IMR-90 (cell line): Measurements from ENCODE around the gene EML6. TPM values are rescaled to one million over a fixed set of nuclear protein-coding genes. Genes with fewer than 3 reads are reported as not detected.
A peak's percentile ranks its signal among the peaks of the same experiment; 100 is the strongest.

Experiments
- ATAC-seq: fragments of 200-7000 bp; cut with Tn5 transposase; 2 replicates; pipeline ENCODE4 v1.9.1; 2020; ENCODE audit warnings: low read depth, mild to moderate bottlenecking, moderate library complexity
- BruUV-seq: library from RNA; stranded (reverse); fragments of 400-500 nt; replicated peaks from 2 replicates; lab custom pipeline; 2021; lab: Mats Ljungman, UMichigan
- CTCF ChIA-PET: fragments of 300-600 bp; formaldehyde crosslinking; extraction: SDS; loops from one replicate; lab custom pipeline; 2021; ENCODE audit warnings: antibody characterized with exemption; lab: Yijun Ruan, JAX
- POLR2A ChIA-PET: fragments of 300-600 bp; sonication (Branson Sonifier 250); formaldehyde crosslinking; loops from one replicate; lab custom pipeline; 2022; ENCODE audit warnings: antibody characterized with exemption; ENCODE audit not compliant: unreplicated experiment; lab: Charles Lee
- DNase-seq: peaks from one replicate; pipeline ENCODE4 v3.0.0; 2013
- H2AFZ ChIP-seq: replicated peaks from 2 replicates; pipeline ENCODE3; 2013; ENCODE audit warnings: low read length, mild to moderate bottlenecking; ENCODE audit not compliant: poor library complexity
- H2AK5ac ChIP-seq: 2 replicates; pipeline ENCODE4 v1.6.1; 2013; ENCODE audit warnings: low read depth, low read length, inconsistent platforms
- H2AK9ac ChIP-seq: replicated peaks from 2 replicates; pipeline ENCODE3; 2013; ENCODE audit warnings: mild to moderate bottlenecking, low read depth, low read length, moderate library complexity; ENCODE audit not compliant: poor library complexity
- H2BK120ac ChIP-seq: 2 replicates; pipeline ENCODE4 v1.6.1; 2013; ENCODE audit warnings: low read depth, low read length, inconsistent platforms
- H2BK15ac ChIP-seq: 3 replicates; pipeline ENCODE4 v1.6.1; 2013; ENCODE audit warnings: low read depth, low read length, inconsistent platforms
- H2BK20ac ChIP-seq: 2 replicates; pipeline ENCODE4 v1.6.1; 2013; ENCODE audit warnings: low read depth, mild to moderate bottlenecking, inconsistent platforms, low read length, moderate library complexity
- H2BK5ac ChIP-seq: 2 replicates; pipeline ENCODE4 v1.6.1; 2013; ENCODE audit warnings: mild to moderate bottlenecking, low read depth, low read length, inconsistent platforms; ENCODE audit not compliant: poor library complexity, severe bottlenecking
- H3K14ac ChIP-seq: replicated peaks from 2 replicates; pipeline ENCODE4 v1.6.1; 2013; ENCODE audit warnings: low read depth, low read length, inconsistent platforms
- H3K18ac ChIP-seq: 2 replicates; pipeline ENCODE4 v1.6.1; 2013; ENCODE audit warnings: low read depth, low read length, control low read depth
- H3K23ac ChIP-seq: 2 replicates; pipeline ENCODE4 v1.6.1; 2013; ENCODE audit warnings: low read depth, low read length, inconsistent platforms
- H3K27ac ChIP-seq: 2 replicates; pipeline ENCODE4 v1.5.1; 2013; ENCODE audit warnings: mild to moderate bottlenecking, control low read depth, low read length; ENCODE audit not compliant: insufficient read depth
- H3K27me3 ChIP-seq: 2 replicates; pipeline ENCODE4 v1.6.1; 2013; ENCODE audit warnings: low read length; ENCODE audit not compliant: control insufficient read depth, insufficient read depth
- H3K36me3 ChIP-seq: 2 replicates; pipeline ENCODE4 v1.6.1; 2013; ENCODE audit warnings: low read length, mixed read lengths; ENCODE audit not compliant: control insufficient read depth, insufficient read depth
- H3K4ac ChIP-seq: 2 replicates; pipeline ENCODE4 v1.6.1; 2013; ENCODE audit warnings: low read depth, low read length, inconsistent platforms
- H3K4me1 ChIP-seq: 2 replicates; pipeline ENCODE4 v1.6.1; 2013; ENCODE audit warnings: low read length, mixed read lengths; ENCODE audit not compliant: control insufficient read depth, insufficient read depth
- H3K4me2 ChIP-seq: 2 replicates; pipeline ENCODE4 v1.6.1; 2013; ENCODE audit warnings: low read depth, mild to moderate bottlenecking, control low read depth, low read length, moderate library complexity
- H3K4me3 ChIP-seq: 2 replicates; pipeline ENCODE4 v1.5.1; 2013; ENCODE audit warnings: low read depth, mild to moderate bottlenecking, control low read depth, low read length, moderate library complexity; ENCODE audit not compliant: insufficient read depth
- H3K56ac ChIP-seq: 2 replicates; pipeline ENCODE4 v1.6.1; 2013; ENCODE audit warnings: low read length, inconsistent platforms; ENCODE audit not compliant: insufficient read depth; ENCODE audit errors: extremely low read depth
- H3K79me1 ChIP-seq, 2 experiments: 2 replicates each; pipeline ENCODE4 v1.6.1; 2013; ENCODE audit warnings: low read length in 2 of 2, inconsistent platforms in 1 of 2, low read depth in 1 of 2
- H3K9ac ChIP-seq: 2 replicates; pipeline ENCODE4 v1.6.1; 2013; ENCODE audit warnings: low read depth, low read length, control low read depth
- H3K9me1 ChIP-seq: 2 replicates; pipeline ENCODE4 v1.6.1; 2013; ENCODE audit warnings: low read length, inconsistent platforms; ENCODE audit not compliant: insufficient read depth
- H3K9me3 ChIP-seq: 2 replicates; pipeline ENCODE4 v1.6.1; 2013; ENCODE audit warnings: low read length; ENCODE audit not compliant: control insufficient read depth, insufficient read depth
- H4K20me1 ChIP-seq: 2 replicates; pipeline ENCODE4 v1.6.1; 2013; ENCODE audit warnings: low read length, inconsistent platforms; ENCODE audit not compliant: insufficient read depth
- H4K5ac ChIP-seq: 2 replicates; pipeline ENCODE4 v1.6.1; 2013; ENCODE audit warnings: mild to moderate bottlenecking, low read depth, low read length, control low read depth
- H4K8ac ChIP-seq, 2 experiments: 2 replicates each; pipeline ENCODE4 v1.6.1; 2013; ENCODE audit warnings: low read depth in 2 of 2, low read length in 2 of 2, control low read depth in 1 of 2, inconsistent platforms in 1 of 2
- H4K91ac ChIP-seq: 2 replicates; pipeline ENCODE4 v1.6.1; 2013; ENCODE audit warnings: low read depth, low read length, inconsistent platforms; ENCODE audit not compliant: insufficient read depth
- MAFK ChIP-seq: IDR thresholded peaks from 2 replicates; pipeline ENCODE4 v1.6.1; 2012; ENCODE audit warnings: low read depth, low read length, improper control_type of control experiment
- MAZ ChIP-seq: IDR thresholded peaks from 2 replicates; pipeline ENCODE4 v1.6.1; 2012; ENCODE audit warnings: low read depth, mild to moderate bottlenecking, low read length, improper control_type of control experiment, moderate library complexity, borderline replicate concordance
- POLR2A ChIP-seq: IDR thresholded peaks from 2 replicates; pipeline ENCODE4 v1.6.1; 2012; ENCODE audit warnings: mild to moderate bottlenecking, low read depth, low read length
- WGBS, 2 experiments: methylation state at CpG; one replicate each; pipeline versions ENCODE4 v1.1.5 to v1.1.7; 2013; ENCODE audit warnings: missing lambda C conversion rate in 2 of 2; ENCODE audit not compliant: insufficient read length in 1 of 2; ENCODE audit errors: extremely low coverage in 2 of 2; 5-methylcytosine and 5-hydroxymethylcytosine counted together
- dilution Hi-C: fragments of 300-500 bp; cut with HindIII; formaldehyde crosslinking; loops from one replicate; pipeline ENCODE4 v1.14.3; 2018; ENCODE audit warnings: low sequenced_read_pairs; ENCODE audit not compliant: unreplicated experiment
- in situ Hi-C: fragments of 300-500 bp; cut with MboI; formaldehyde crosslinking; loops from 3 replicates; pipeline ENCODE4 v1.14.3; 2019; ENCODE audit warnings: low sequenced_read_pairs, inconsistent platforms, mixed read lengths
- intact Hi-C: fragments of 100-400 bp; cut with micrococcal nuclease; formaldehyde crosslinking; loops from 2 replicates; pipeline ENCODE4 v1.10.0; 2022
- polyA plus RNA-seq, 3 experiments: library from polyadenylated mRNA; depleted of rRNA; stranded (reverse); fragments of >200 nt; gene quantifications; 2 replicates each; pipeline ENCODE4 v1.2.3, GENCODE V29; 2012; ENCODE audit warnings: low replicate concordance in 1 of 3
- total RNA-seq: library from RNA; depleted of rRNA; stranded (reverse); fragments of >200 nt; gene quantifications from 2 replicates; pipeline ENCODE4 v1.2.3, GENCODE V29; 2012

The EML6 gene
- total and polyA plus RNA-seq, 2 of the 4 experiments (the other 2 are of a cell fraction), result 0.18 to 0.19 TPM

DNA sequence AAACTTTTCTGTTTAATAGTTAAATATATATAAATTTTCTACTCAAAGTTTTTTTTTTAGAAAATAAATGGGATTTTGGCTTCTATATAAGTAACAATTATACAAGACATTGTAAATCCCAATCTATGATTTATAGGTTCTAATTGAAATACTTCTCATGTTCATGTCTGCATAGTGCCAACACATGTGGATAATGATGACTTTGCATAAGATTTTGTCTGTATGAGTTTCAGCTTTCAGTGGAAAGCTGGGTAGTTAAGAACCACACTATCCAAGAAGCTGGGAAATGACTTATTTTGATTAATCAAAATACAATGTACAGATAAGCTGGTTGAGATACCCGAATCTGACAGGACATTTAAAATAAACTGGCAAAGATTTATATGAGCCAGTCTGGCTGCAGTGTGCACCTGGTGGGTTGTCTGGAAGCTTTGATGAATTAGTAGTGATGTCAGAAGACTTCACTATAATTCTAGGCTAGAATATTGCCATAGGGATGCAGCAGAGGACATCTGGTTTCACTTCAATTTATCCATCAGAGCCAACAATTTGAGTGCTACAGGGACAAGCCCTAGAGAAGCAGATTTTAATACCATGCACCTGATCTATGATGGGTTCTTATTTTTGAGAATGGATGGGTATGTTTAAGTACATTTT, 45.4 kb downstream of the EML6 start:
- Histone ChIP-seq H4K91ac (no peak overlapping the region), H2AK9ac (no peak overlapping the region), H2BK20ac (no peak overlapping the region), H3K36me3 (no peaks in the 10 kb centered on the region), H4K8ac (no peak overlapping the region), H3K9me3 (no peaks in the 10 kb centered on the region), H2AFZ (no peak overlapping the region), H3K56ac (no peak overlapping the region), H4K5ac (no peak overlapping the region), H3K23ac (no peak overlapping the region), H3K4ac (no peak overlapping the region), H3K18ac (no peak overlapping the region), H2BK5ac (no peak overlapping the region), H4K20me1 (no peaks in the 10 kb centered on the region), H3K9ac (no peak overlapping the region), H3K14ac (no peak overlapping the region), H2BK120ac (no peak overlapping the region), H3K9me1 (no peaks in the 10 kb centered on the region), H3K4me1 (no peaks in the 10 kb centered on the region), H2BK15ac (no peak overlapping the region), H3K4me3 (no peak overlapping the region), H3K27me3 (no peaks in the 10 kb centered on the region), H3K79me1 (no peaks in the 10 kb centered on the region), H2AK5ac (no peak overlapping the region), H3K4me2 (no peak overlapping the region), H3K27ac (no peak overlapping the region)
- CTCF ChIA-PET, result interaction anchor here (0.6 kb wide), 1 partner anchor 416 kb away, joined by 3 read pairs; no protein-coding TSS in a partner anchor
- no TSS peak for BruUV-seq
- dilution Hi-C loops, result no loop called here
- TF ChIP-seq MAZ, result no peak
- TF ChIP-seq POLR2A, result no peak
- 0 out of 2 replicates have a peak, but pooled peaks have one; percentile 14 for TF ChIP-seq MAFK
- ATAC-seq (no peak), DNase-seq (no peak)
- WGBS, 2 experiments, result no CpG with 5 or more reads among the region's 1 CpG
- POLR2A ChIA-PET, result no interaction called here
- in situ Hi-C loops, result no loop called here
- intact Hi-C loops, result no loop called here
